Activated CD4-positive, alpha-beta memory T cell treated with anti-CD3 and anti-CD28 coated beads, Interleukin-2, amount 10 ng/mL, durations not matched to agents 7 days and 5 days (primary cell): ENCODE data around the gene FAM32A. TPM values are rescaled to one million over a fixed set of nuclear protein-coding genes. Genes with fewer than 3 reads are reported as not detected.

Source experiments
- CTCF ChIA-PET: fragments of 350-600 bp; sonication (Branson Sonifier 250); formaldehyde crosslinking; loops from one replicate; lab custom pipeline; 2021; ENCODE audit warnings: antibody characterized with exemption, inconsistent platforms; lab: Charles Lee
- POLR2A ChIA-PET: fragments of 350-600 bp; sonication (Branson Sonifier 250); formaldehyde crosslinking; loops from one replicate; lab custom pipeline; 2021; ENCODE audit warnings: antibody characterized with exemption; lab: Charles Lee
- DNase-seq: peaks from one replicate; pipeline ENCODE4 v3.0.0-alpha.2; 2020
- H3K27ac Mint-ChIP-seq: one replicate; pipeline ENCODE4 v1.8.0; 2021; ENCODE audit warnings: mild to moderate bottlenecking, mixed read lengths
- H3K27me3 Mint-ChIP-seq: one replicate; pipeline ENCODE4 v1.8.0; 2021; ENCODE audit warnings: mixed read lengths
- H3K36me3 Mint-ChIP-seq: one replicate; pipeline ENCODE4 v1.8.0; 2021; ENCODE audit warnings: low read depth, mixed read lengths
- H3K4me1 Mint-ChIP-seq: one replicate; pipeline ENCODE4 v1.8.0; 2021; ENCODE audit warnings: mixed read lengths
- H3K4me3 Mint-ChIP-seq: one replicate; pipeline ENCODE4 v1.8.0; 2021; ENCODE audit warnings: mild to moderate bottlenecking, mixed read lengths
- H3K9me3 Mint-ChIP-seq: one replicate; pipeline ENCODE4 v1.8.0; 2021; ENCODE audit warnings: mixed read lengths
- total RNA-seq, 2 experiments: library from RNA; stranded (reverse); gene quantifications; one replicate each; pipeline ENCODE4 v1.2.3, GENCODE V29; 2021

Gene FAM32A
- total RNA-seq, 2 experiments from 2014 or later, result 66.0 to 70.8 TPM

DNA sequence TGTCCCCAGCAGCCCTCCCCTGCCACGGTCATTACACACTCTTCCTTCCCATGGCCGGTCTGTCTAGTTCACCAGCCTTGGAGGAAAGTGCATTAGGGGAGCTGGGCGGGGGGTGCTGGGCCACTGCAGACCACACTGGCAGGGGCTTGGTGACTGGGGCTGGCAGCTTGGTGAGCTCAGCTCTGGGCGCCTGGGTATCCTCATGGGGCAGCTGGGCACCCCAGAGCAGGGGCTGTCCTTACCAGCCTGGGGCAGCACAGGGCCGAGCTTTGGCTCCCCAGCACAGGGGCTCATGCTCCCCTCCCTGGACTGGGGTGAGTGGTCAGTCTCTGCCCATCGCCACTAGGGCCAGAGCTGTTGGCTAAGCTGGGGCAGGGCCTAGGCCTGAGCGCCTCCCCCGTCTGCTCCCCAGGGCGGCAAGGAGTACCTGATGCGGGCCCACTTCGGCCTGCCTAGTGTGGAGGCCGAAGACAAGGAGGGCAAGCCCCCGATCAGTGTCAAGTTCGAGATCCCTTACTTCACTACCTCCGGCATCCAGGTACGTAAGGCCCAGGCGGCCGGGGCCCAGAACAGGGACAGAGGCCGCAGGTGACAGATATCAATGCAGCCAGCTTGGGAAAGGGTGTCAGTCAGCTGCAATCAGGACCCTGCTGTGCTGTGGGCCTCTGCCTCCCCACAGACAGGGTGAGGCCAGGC, 48.0 kb downstream of the FAM32A start:
- Mint-ChIP-seq H3K9me3 (no peaks in the 10 kb centered on the region), H3K4me3 (no peak overlapping the region)

DNA sequence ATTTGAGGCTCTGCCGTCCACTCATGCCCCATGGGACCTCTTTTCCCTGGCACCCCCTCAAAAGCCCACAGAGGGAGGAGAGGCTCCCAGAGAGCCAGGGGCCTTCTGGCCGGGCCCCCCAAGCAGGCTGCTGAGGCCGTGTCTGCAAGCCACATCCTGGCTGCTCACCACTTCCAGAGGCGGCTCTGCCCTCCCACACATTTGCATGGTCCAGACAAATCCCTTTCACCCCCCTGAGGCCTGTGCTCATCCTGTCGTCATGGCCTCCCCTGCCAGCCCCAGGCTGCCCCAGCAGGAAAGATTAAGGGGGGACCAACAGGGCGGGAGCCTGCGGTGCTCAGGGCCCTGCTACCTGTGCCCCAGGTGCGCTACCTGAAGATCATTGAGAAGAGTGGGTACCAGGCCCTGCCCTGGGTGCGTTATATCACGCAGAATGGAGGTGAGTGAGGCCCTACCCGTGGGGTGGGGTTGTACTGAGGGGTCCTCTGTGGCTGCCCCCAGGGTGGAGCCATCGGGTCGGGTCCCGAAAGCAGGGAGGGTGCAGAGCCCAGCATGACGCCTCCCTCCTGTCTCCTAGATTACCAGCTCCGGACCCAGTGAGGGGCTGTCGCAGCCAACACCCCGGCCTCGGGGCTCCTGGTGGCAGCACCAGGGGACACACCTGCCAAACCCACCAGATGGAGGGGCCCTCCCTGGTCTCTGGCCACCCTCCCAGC, 48.8 kb downstream of the FAM32A start:
- ChIA-PET CTCF (no interaction called here), POLR2A (no interaction called here)
- H3K36me3 Mint-ChIP-seq, result peaks cover 67% of the 10 kb centered on the region

More for the DNA sequence above, 48.0 kb downstream of the FAM32A start:
- no peaks in the 10 kb centered on the region for H3K27me3 Mint-ChIP-seq
- peaks cover 75% of the 10 kb centered on the region for H3K36me3 Mint-ChIP-seq
- no peak for DNase-seq
- CTCF ChIA-PET, result interaction anchor here (0.8 kb wide), 1 partner anchor 14 kb away, joined by 3 read pairs; no protein-coding TSS in a partner anchor
- H3K27ac Mint-ChIP-seq, result no peak overlapping the region
- POLR2A ChIA-PET, result no interaction called here
- H3K4me1 Mint-ChIP-seq, result peaks cover 11% of the 10 kb centered on the region

DNA sequence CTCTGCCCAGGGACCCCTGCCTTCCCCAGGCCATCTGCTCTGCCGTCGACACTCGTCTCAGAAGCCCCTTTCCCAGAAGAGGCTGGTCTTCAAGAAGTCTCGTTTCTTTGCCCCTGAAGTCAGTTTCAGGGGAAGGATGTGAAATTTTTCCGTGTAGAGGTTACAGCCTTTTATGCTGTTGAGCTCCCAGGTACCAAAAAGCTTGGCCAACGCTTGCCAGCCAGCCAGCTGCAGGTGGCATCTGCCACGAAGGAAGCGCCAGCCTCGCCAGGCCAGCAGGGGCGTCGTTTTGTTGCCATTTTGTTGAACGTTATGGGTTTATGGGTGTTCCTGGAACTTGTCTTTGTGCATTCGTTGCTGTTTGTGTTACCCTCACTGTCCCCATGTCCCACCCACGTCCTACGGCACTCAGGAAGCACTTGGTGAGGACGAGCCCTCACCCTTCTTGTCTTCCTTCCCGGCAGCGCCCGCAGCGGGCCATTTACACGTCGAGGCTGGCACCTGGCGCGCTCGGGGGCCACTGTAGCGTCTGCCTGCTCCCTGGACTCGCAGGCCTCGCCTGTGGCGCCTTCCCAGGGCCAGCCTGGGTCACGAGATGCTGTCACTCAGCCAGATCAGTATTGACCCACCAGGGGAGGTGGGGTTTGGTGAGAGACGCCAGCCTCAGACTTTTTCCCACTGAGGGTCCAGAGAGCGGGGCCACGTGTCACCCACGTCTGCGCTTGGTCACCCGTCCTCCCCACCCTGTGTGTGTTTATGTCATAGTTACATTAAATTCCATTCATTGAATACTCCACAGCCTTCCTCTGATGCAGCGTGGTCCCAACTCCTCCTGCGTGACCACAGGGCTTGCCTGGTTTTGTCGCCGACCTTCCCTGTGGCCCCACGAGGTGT, 49.6 kb downstream of the FAM32A start:
- H3K27me3 Mint-ChIP-seq, result no peaks in the 10 kb centered on the region
- no peak overlapping the region for H3K4me3 Mint-ChIP-seq
- POLR2A ChIA-PET, result no interaction called here
- CTCF ChIA-PET, result no interaction called here
- H3K9me3 Mint-ChIP-seq, result no peaks in the 10 kb centered on the region
- peaks cover 60% of the 10 kb centered on the region for H3K36me3 Mint-ChIP-seq
- no peak overlapping the region for H3K27ac Mint-ChIP-seq
- H3K4me1 Mint-ChIP-seq, result peaks cover 15% of the 10 kb centered on the region
- DNase-seq, result no peak

More for the DNA sequence above, 48.8 kb downstream of the FAM32A start:
- H3K27ac Mint-ChIP-seq, result no peak overlapping the region
- peaks cover 15% of the 10 kb centered on the region for H3K4me1 Mint-ChIP-seq
- H3K4me3 Mint-ChIP-seq, result no peak overlapping the region
- H3K9me3 Mint-ChIP-seq, result no peaks in the 10 kb centered on the region
- no peak for DNase-seq
- H3K27me3 Mint-ChIP-seq, result no peaks in the 10 kb centered on the region

DNA sequence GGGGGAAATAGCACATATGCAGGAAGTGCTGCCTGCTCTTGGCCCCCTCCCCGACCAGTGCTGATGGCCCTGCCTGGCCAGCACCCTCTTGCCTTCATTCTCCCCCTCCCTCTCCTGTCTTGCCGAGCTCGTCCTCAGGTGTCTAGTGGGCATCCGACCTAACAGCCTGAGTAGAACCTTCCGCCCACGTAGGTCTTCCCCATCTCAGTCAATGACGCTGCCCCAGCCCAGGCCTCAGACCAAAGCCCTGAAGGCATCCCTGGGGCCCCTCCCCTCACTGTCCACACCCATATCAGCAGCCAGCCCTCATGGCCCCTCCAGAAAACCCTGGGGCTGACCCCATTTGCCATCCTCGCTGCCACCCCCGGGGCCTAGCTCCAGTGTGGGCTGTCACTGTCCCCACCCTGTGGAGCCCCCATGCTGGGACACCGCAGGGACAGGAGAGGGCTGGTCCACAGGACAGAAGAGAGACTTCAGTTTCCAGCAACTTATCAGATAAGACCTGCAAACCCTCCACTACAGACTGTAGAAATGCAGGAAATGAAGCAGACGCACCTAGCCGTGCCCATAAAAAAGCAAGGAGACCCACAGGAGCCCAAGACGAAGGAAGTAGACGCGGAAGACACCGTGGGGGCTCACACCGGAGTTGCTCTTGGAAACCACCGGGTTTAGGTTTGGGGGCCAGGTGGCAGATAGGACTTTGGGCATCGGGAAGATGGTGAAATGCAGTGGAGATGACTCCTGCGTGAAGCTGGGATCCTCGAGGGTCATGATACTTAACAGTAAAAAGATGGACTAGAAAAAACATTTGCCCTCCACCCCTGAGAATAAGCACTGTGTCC, 50.8 kb downstream of the FAM32A start:
- Mint-ChIP-seq H3K4me3 (no peak overlapping the region), H3K27me3 (no peaks in the 10 kb centered on the region), H3K4me1 (peaks cover 15% of the 10 kb centered on the region), H3K27ac (no peak overlapping the region), H3K9me3 (no peaks in the 10 kb centered on the region), H3K36me3 (peaks cover 53% of the 10 kb centered on the region)
- DNase-seq, result no peak
- CTCF ChIA-PET, result no interaction called here
- POLR2A ChIA-PET, result no interaction called here

Other genes starting within 250 kb of the FAM32A start
- not detected for gene OR10H4, start 236.4 kb upstream of the FAM32A start, total RNA-seq
- gene TPM4, start 108.9 kb upstream of the FAM32A start, total RNA-seq, result 100 to 1,000 TPM; 592 to 611 TPM
- gene RAB8A, start 73.5 kb upstream of the FAM32A start, total RNA-seq, result 100 to 1,000 TPM; 141 to 147 TPM
- 100 to 1,000 TPM; 101 to 110 TPM for gene HSH2D, start 41.7 kb upstream of the FAM32A start, total RNA-seq
- gene CIB3, start 11.9 kb upstream of the FAM32A start, total RNA-seq, result not detected
- gene AP1M1, start 12.5 kb downstream of the FAM32A start, total RNA-seq, result 100 to 1,000 TPM; 131 to 151 TPM
- gene KLF2, start 139.4 kb downstream of the FAM32A start, total RNA-seq, result 100 to 1,000 TPM; 410 to 423 TPM